GM13977 (cell line): ENCODE measurements around the gene TECPR2.

Experiments used
- DNase-seq: peaks from one replicate; pipeline ENCODE4 v3.0.0; 2012; ENCODE audit warnings: low spot score
- CTCF ChIP-seq: IDR thresholded peaks from 2 replicates; pipeline ENCODE4 v1.5.1; 2012; ENCODE audit warnings: mild to moderate bottlenecking, control low read depth; ENCODE audit not compliant: insufficient read depth; ENCODE audit errors: extremely low read depth, missing control alignments
- in situ Hi-C: fragments of 300-500 bp; cut with MboI; formaldehyde crosslinking; loops from one replicate; pipeline ENCODE4 v1.12.0; 2022; ENCODE audit warnings: low sequenced_read_pairs, low pct_unique_long_range_greater_than_20kb, mixed read lengths, inconsistent platforms; ENCODE audit not compliant: unreplicated experiment

Gene TECPR2

GRCh38 chr14:102510616-102511520, 148.1 kb downstream of the TECPR2 start:
- in situ Hi-C loops: no loop called here
- peak; percentile 44 for DNase-seq
- no peak for TF ChIP-seq CTCF

- in situ Hi-C loops: no loop called here
- no peak for TF ChIP-seq CTCF
- no peak for DNase-seq
Observed at GRCh38 chr14:102511538-102511937, 148.8 kb downstream of the TECPR2 start.

- DNase-seq: no peak
- in situ Hi-C loops: no loop called here
- no peak for TF ChIP-seq CTCF
Observed at GRCh38 chr14:102512793-102513300, 150.1 kb downstream of the TECPR2 start.

GRCh38 chr14:102513899-102514772, 151.4 kb downstream of the TECPR2 start:
- DNase-seq: no peak
- TF ChIP-seq CTCF: no peak
- in situ Hi-C loops: no loop called here

- DNase-seq: no peak
- TF ChIP-seq CTCF: no peak
- in situ Hi-C loops: no loop called here
Observed at GRCh38 chr14:102514987-102515733, 152.4 kb downstream of the TECPR2 start.
